Measurements from ENCODE around the gene HEXB.
"Not testable (repeated sequence)": the region's sequence is repeated elsewhere in the genome, so short reads cannot be mapped to it uniquely, and the experiment has no call there.

GRCh38 chr5:74678123-74678522, 6.9 kb upstream of the HEXB start:
- TF ChIP-seq CTCF (conservative IDR thresholded peaks at IDR 0.05; ENCODE audit: low read depth, low read length); EZH2 (IDR thresholded peaks at IDR 0.05; ENCODE audit: borderline replicate concordance, low read depth, low read length, poor library complexity, severe bottlenecking): not testable (repeated sequence)
